HepG2 (cell line): Measurements from ENCODE around the gene TRDN. TPM values are rescaled to one million over a fixed set of nuclear protein-coding genes. Genes with fewer than 3 reads are reported as not detected.

Source experiments
- ATAC-seq: fragments of 200-7000 bp; cut with Tn5 transposase; 3 replicates; pipeline ENCODE4 v1.9.1; 2020; ENCODE audit warnings: mild to moderate bottlenecking, moderate library complexity
- BruUV-seq: library from RNA; stranded (reverse); fragments of 400-500 nt; replicated peaks from 2 replicates; lab custom pipeline; 2021; lab: Mats Ljungman, UMichigan
- CTCF ChIA-PET: fragments of 300-600 bp; formaldehyde crosslinking; extraction: SDS; loops from one replicate; lab custom pipeline; 2021; ENCODE audit warnings: low total read pairs, inconsistent platforms, low intra/inter-chr PET ratio; lab: Yijun Ruan, JAX
- POLR2A ChIA-PET: fragments of 350-600 bp; sonication (Branson Sonifier 250); formaldehyde crosslinking; loops from one replicate; lab custom pipeline; 2020; ENCODE audit warnings: antibody characterized with exemption, inconsistent platforms; lab: Yijun Ruan, JAX
- DNase-seq: peaks from one replicate; pipeline ENCODE4 v3.0.0-alpha.2; 2015; ENCODE audit warnings: low spot score
- FAIRE-seq: peaks from 3 replicates; lab custom pipeline; 2011; peaks lifted over from hg19 to GRCh38; lab: Jason Lieb, UNC
- H2AFZ ChIP-seq: one replicate; pipeline ENCODE4 v1.6.1; 2011; ENCODE audit warnings: low read length, inconsistent platforms
- H3K27ac ChIP-seq: fragments of 300-600 bp; 3 replicates; pipeline ENCODE4 v1.8.0; 2011; ENCODE audit warnings: mixed run types, mild to moderate bottlenecking, mixed read lengths, low read length, inconsistent platforms; ENCODE audit not compliant: insufficient read depth; ENCODE audit errors: extremely low read length
- H3K27me3 ChIP-seq, 2 experiments: fragments of 200-600 bp in 1 of 2; 2 replicates in 1 of 2; 3 replicates in 1 of 2; pipeline versions ENCODE4 v1.6.0 to v1.8.0; 2011; ENCODE audit warnings: low read length in 2 of 2, mild to moderate bottlenecking in 2 of 2, moderate library complexity in 2 of 2, inconsistent platforms in 1 of 2; ENCODE audit not compliant: insufficient read depth in 2 of 2, control insufficient read depth in 1 of 2
- H3K36me3 ChIP-seq, 2 experiments: fragments of 200-600 bp in 1 of 2; replicated peaks in 1 of 2; 2 replicates in 1 of 2; 3 replicates in 1 of 2; pipeline versions ENCODE4 v1.5.1 to v1.8.0; 2011; ENCODE audit warnings: low read length in 2 of 2, inconsistent platforms in 1 of 2; ENCODE audit not compliant: insufficient read depth in 2 of 2, control insufficient read depth in 1 of 2
- H3K4me1 ChIP-seq: 2 replicates; pipeline ENCODE4 v1.5.1; 2012; ENCODE audit warnings: low read length, inconsistent platforms; ENCODE audit not compliant: insufficient read depth
- H3K4me2 ChIP-seq: 2 replicates; pipeline ENCODE4 v1.6.0; 2011; ENCODE audit warnings: low read depth, low read length, inconsistent platforms
- H3K4me3 ChIP-seq, 3 experiments: fragments of 200-600 bp in 1 of 3; sonication (generic), shearing (Covaris generic) in 1 of 3; replicated peaks in 1 of 3; 2 replicates each; pipeline ENCODE4 v1.5.1; 2011 to 2016; ENCODE audit warnings: low read length in 3 of 3, inconsistent platforms in 2 of 3, low read depth in 2 of 3, mild to moderate bottlenecking in 2 of 3, control low read depth in 1 of 3, mixed read lengths in 1 of 3; ENCODE audit not compliant: insufficient read depth in 1 of 3
- H3K79me2 ChIP-seq: one replicate; pipeline ENCODE4 v1.6.1; 2011; ENCODE audit warnings: low read length, inconsistent platforms; ENCODE audit not compliant: insufficient read depth
- H3K9ac ChIP-seq: 2 replicates; pipeline ENCODE4 v1.6.0; 2011; ENCODE audit warnings: mild to moderate bottlenecking, low read depth, low read length, inconsistent platforms; ENCODE audit not compliant: insufficient read depth
- H3K9me3 ChIP-seq: 2 replicates; pipeline ENCODE4 v1.5.1; 2012; ENCODE audit warnings: mild to moderate bottlenecking, low read length
- H4K20me1 ChIP-seq: 2 replicates; pipeline ENCODE4 v1.6.0; 2011; ENCODE audit warnings: inconsistent platforms, mild to moderate bottlenecking, low read length, moderate library complexity; ENCODE audit not compliant: insufficient read depth
- AKAP8 ChIP-seq: sonication (generic); formaldehyde crosslinking; IDR thresholded peaks from 2 replicates; pipeline ENCODE4 v1.5.1; 2020; ENCODE audit warnings: mild to moderate bottlenecking, missing genetic modification reagents
- ARNT2 ChIP-seq: sonication (generic); formaldehyde crosslinking; IDR thresholded peaks from 2 replicates; pipeline ENCODE4 v1.8.0; 2022; ENCODE audit warnings: mild to moderate bottlenecking, low read depth, missing genetic modification reagents, moderate library complexity
- CAMTA2 ChIP-seq: sonication (generic); formaldehyde crosslinking; IDR thresholded peaks from 2 replicates; pipeline ENCODE4 v1.4.0; 2020; ENCODE audit warnings: mild to moderate bottlenecking, missing genetic modification reagents, borderline replicate concordance
- FOSL1 ChIP-seq: sonication (generic); formaldehyde crosslinking; IDR thresholded peaks from 2 replicates; pipeline ENCODE4 v1.9.0; 2021; ENCODE audit warnings: missing genetic modification reagents, borderline replicate concordance
- FOXA3 ChIP-seq: IDR thresholded peaks from 2 replicates; pipeline ENCODE4 v1.6.1; 2016; ENCODE audit warnings: missing genetic modification reagents, missing compliant biosample characterization
- HOXA7 ChIP-seq: sonication (generic); formaldehyde crosslinking; IDR thresholded peaks from 2 replicates; pipeline ENCODE4 v1.8.1; 2022; ENCODE audit warnings: mild to moderate bottlenecking, missing genetic modification reagents, moderate library complexity
- MATR3 ChIP-seq: sonication (generic); formaldehyde crosslinking; IDR thresholded peaks from 2 replicates; pipeline ENCODE4 v1.4.0; 2020; ENCODE audit warnings: missing genetic modification reagents
- NFE2L2 ChIP-seq: fragments of 150-350 bp; IDR thresholded peaks from 2 replicates; pipeline ENCODE4 v1.6.1; 2014; ENCODE audit warnings: low read length
- ZBTB8A ChIP-seq: sonication (generic); formaldehyde crosslinking; IDR thresholded peaks from 2 replicates; pipeline ENCODE4 v1.4.0; 2020; ENCODE audit warnings: mild to moderate bottlenecking, low read depth, missing genetic modification reagents, borderline replicate concordance
- ZNF282 ChIP-seq: fragments of 450-650 bp; IDR thresholded peaks from 2 replicates; pipeline ENCODE4 v1.6.1; 2018; ENCODE audit not compliant: partially characterized antibody
- ZNF382 ChIP-seq: sonication (generic); formaldehyde crosslinking; IDR thresholded peaks from 2 replicates; pipeline ENCODE4 v1.5.0; 2020; ENCODE audit warnings: missing genetic modification reagents, mild to moderate bottlenecking, borderline replicate concordance
- ZNF792 ChIP-seq: IDR thresholded peaks from 2 replicates; pipeline ENCODE4 v1.6.1; 2016
- WGBS: methylation state at CpG from one replicate; pipeline ENCODE4 v1.1.6; 2017; ENCODE audit warnings: low lambda C conversion rate; 5-methylcytosine and 5-hydroxymethylcytosine counted together
- in situ Hi-C: cut with HindIII; loops from 2 replicates; pipeline ENCODE4 v1.10.0; 2017; ENCODE audit warnings: low pct_unique_long_range_greater_than_20kb; ENCODE audit not compliant: extremely low pct_ligation_motif_present
- intact Hi-C: fragments of 100-400 bp; cut with micrococcal nuclease; formaldehyde crosslinking; loops from one replicate; pipeline ENCODE4 v1.10.0; 2022; ENCODE audit not compliant: unreplicated experiment
- polyA plus RNA-seq, 8 experiments: library from polyadenylated mRNA; depleted of rRNA in 3 of 8; stranded (reverse) in 7 of 8; unstranded in 1 of 8; fragments of >200 nt; fragmentation: Illumina TruSeq in 4 of 8; extraction: Trizol in 4 of 8; gene quantifications; 2 replicates each; pipeline versions ENCODE4 v1.2.1 to v1.2.3, GENCODE V29; 2011 to 2016; ENCODE audit warnings: low read depth in 4 of 8, missing spikeins in 1 of 8, mixed read lengths in 1 of 8; ENCODE audit not compliant: insufficient read depth in 1 of 8
- total RNA-seq, 5 experiments: library from RNA; depleted of rRNA; stranded (reverse); fragments of >200 nt; fragmentation: Illumina TruSeq; extraction: Trizol; gene quantifications; 2 replicates each; pipeline ENCODE4 v1.2.3, GENCODE V29; 2016; ENCODE audit warnings: low read depth in 1 of 5
- TF ChIP-seq, protein P1 (sequence below): sonication (generic); formaldehyde crosslinking; IDR thresholded peaks from 2 replicates; pipeline ENCODE4 v1.5.0; 2020; ENCODE audit warnings: mild to moderate bottlenecking, missing genetic modification reagents, borderline replicate concordance
- TF ChIP-seq, protein P2 (sequence below): IDR thresholded peaks from 2 replicates; pipeline ENCODE4 v1.6.1; 2018; ENCODE audit warnings: missing genetic modification reagents
- TF ChIP-seq, protein P3 (sequence below): sonication (generic); formaldehyde crosslinking; IDR thresholded peaks from 2 replicates; pipeline ENCODE4 v1.9.0; 2021; ENCODE audit warnings: mild to moderate bottlenecking, missing genetic modification reagents

Gene TRDN
- total and polyA plus RNA-seq, 2 of the 13 experiments (the other 11 are each of a cell fraction or from before 2014, with no cell fraction given): not detected

DNA sequence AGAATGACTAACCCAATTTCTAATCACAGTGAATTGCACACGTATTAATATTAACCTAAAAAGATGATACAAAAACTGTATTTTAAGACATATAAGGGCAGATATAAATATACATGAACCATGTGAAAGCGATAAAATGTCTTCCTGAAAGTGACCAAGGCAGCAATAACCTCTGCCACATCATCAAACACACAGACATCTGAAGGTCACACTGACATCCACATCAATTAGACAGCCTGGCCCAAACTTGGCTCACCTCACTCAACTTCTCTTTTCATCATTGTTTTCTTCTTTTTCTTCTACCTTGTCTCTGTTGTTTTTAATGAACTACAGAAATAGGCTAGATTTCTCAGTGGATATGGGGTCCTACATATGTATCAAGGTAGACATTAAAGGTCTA lies 128.5 kb downstream of the TRDN start:
- intact Hi-C loops: no loop called here
- no TSS peak for BruUV-seq
- CTCF ChIA-PET: no interaction called here
- H3K27ac ChIP-seq: no peak overlapping the region
- no peaks in the 10 kb centered on the region for H3K27me3 ChIP-seq
- in situ Hi-C loops: no loop called here
- no peak for DNase-seq
- H3K4me2 ChIP-seq: no peak overlapping the region
- no peaks in the 10 kb centered on the region for H3K79me2 ChIP-seq
- H3K4me1 ChIP-seq: no peaks in the 10 kb centered on the region
- 1% methylated on average over 2 of the region's 2 CpGs for WGBS
- H3K4me3 ChIP-seq: no peak overlapping the region
- no peak for FAIRE-seq
- H2AFZ ChIP-seq: no peak overlapping the region
- no peaks in the 10 kb centered on the region for H3K36me3 ChIP-seq
- no peaks in the 10 kb centered on the region for H4K20me1 ChIP-seq
- no peak overlapping the region for H3K9ac ChIP-seq
- ATAC-seq: no peak
- H3K9me3 ChIP-seq: no peaks in the 10 kb centered on the region
- POLR2A ChIA-PET: no interaction called here
- TF ChIP-seq NFE2L2 (no peak), FOSL1 (CRISPR knock-in tag) (no peak), ZNF792 (CRISPR knock-in tag) (no peak), HOXA7 (CRISPR knock-in tag) (no peak), MATR3 (CRISPR knock-in tag) (no peak), FOXA3 (CRISPR knock-in tag) (no peak), ZNF282 (no peak), ARNT2 (CRISPR knock-in tag) (no peak), ZNF382 (CRISPR knock-in tag) (no peak), CAMTA2 (CRISPR knock-in tag) (no peak), ZBTB8A (CRISPR knock-in tag) (no peak), AKAP8 (CRISPR knock-in tag) (no peak)
- TF ChIP-seq, protein P1, sequence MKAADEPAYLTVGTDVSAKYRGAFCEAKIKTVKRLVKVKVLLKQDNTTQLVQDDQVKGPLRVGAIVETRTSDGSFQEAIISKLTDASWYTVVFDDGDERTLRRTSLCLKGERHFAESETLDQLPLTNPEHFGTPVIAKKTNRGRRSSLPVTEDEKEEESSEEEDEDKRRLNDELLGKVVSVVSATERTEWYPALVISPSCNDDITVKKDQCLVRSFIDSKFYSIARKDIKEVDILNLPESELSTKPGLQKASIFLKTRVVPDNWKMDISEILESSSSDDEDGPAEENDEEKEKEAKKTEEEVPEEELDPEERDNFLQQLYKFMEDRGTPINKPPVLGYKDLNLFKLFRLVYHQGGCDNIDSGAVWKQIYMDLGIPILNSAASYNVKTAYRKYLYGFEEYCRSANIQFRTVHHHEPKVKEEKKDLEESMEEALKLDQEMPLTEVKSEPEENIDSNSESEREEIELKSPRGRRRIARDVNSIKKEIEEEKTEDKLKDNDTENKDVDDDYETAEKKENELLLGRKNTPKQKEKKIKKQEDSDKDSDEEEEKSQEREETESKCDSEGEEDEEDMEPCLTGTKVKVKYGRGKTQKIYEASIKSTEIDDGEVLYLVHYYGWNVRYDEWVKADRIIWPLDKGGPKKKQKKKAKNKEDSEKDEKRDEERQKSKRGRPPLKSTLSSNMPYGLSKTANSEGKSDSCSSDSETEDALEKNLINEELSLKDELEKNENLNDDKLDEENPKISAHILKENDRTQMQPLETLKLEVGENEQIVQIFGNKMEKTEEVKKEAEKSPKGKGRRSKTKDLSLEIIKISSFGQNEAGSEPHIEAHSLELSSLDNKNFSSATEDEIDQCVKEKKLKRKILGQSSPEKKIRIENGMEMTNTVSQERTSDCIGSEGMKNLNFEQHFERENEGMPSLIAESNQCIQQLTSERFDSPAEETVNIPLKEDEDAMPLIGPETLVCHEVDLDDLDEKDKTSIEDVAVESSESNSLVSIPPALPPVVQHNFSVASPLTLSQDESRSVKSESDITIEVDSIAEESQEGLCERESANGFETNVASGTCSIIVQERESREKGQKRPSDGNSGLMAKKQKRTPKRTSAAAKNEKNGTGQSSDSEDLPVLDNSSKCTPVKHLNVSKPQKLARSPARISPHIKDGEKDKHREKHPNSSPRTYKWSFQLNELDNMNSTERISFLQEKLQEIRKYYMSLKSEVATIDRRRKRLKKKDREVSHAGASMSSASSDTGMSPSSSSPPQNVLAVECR (CRISPR knock-in tag): no peak
- TF ChIP-seq, protein P2, sequence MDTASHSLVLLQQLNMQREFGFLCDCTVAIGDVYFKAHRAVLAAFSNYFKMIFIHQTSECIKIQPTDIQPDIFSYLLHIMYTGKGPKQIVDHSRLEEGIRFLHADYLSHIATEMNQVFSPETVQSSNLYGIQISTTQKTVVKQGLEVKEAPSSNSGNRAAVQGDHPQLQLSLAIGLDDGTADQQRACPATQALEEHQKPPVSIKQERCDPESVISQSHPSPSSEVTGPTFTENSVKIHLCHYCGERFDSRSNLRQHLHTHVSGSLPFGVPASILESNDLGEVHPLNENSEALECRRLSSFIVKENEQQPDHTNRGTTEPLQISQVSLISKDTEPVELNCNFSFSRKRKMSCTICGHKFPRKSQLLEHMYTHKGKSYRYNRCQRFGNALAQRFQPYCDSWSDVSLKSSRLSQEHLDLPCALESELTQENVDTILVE (CRISPR knock-in tag): no peak
- TF ChIP-seq, protein P3, sequence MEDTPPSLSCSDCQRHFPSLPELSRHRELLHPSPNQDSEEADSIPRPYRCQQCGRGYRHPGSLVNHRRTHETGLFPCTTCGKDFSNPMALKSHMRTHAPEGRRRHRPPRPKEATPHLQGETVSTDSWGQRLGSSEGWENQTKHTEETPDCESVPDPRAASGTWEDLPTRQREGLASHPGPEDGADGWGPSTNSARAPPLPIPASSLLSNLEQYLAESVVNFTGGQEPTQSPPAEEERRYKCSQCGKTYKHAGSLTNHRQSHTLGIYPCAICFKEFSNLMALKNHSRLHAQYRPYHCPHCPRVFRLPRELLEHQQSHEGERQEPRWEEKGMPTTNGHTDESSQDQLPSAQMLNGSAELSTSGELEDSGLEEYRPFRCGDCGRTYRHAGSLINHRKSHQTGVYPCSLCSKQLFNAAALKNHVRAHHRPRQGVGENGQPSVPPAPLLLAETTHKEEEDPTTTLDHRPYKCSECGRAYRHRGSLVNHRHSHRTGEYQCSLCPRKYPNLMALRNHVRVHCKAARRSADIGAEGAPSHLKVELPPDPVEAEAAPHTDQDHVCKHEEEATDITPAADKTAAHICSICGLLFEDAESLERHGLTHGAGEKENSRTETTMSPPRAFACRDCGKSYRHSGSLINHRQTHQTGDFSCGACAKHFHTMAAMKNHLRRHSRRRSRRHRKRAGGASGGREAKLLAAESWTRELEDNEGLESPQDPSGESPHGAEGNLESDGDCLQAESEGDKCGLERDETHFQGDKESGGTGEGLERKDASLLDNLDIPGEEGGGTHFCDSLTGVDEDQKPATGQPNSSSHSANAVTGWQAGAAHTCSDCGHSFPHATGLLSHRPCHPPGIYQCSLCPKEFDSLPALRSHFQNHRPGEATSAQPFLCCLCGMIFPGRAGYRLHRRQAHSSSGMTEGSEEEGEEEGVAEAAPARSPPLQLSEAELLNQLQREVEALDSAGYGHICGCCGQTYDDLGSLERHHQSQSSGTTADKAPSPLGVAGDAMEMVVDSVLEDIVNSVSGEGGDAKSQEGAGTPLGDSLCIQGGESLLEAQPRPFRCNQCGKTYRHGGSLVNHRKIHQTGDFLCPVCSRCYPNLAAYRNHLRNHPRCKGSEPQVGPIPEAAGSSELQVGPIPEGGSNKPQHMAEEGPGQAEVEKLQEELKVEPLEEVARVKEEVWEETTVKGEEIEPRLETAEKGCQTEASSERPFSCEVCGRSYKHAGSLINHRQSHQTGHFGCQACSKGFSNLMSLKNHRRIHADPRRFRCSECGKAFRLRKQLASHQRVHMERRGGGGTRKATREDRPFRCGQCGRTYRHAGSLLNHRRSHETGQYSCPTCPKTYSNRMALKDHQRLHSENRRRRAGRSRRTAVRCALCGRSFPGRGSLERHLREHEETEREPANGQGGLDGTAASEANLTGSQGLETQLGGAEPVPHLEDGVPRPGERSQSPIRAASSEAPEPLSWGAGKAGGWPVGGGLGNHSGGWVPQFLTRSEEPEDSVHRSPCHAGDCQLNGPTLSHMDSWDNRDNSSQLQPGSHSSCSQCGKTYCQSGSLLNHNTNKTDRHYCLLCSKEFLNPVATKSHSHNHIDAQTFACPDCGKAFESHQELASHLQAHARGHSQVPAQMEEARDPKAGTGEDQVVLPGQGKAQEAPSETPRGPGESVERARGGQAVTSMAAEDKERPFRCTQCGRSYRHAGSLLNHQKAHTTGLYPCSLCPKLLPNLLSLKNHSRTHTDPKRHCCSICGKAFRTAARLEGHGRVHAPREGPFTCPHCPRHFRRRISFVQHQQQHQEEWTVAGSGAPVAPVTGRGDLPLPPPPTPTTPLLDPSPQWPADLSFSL (CRISPR knock-in tag): no peak
